ENCODE data around the gene IRF2BP2.

Gene IRF2BP2

DNA sequence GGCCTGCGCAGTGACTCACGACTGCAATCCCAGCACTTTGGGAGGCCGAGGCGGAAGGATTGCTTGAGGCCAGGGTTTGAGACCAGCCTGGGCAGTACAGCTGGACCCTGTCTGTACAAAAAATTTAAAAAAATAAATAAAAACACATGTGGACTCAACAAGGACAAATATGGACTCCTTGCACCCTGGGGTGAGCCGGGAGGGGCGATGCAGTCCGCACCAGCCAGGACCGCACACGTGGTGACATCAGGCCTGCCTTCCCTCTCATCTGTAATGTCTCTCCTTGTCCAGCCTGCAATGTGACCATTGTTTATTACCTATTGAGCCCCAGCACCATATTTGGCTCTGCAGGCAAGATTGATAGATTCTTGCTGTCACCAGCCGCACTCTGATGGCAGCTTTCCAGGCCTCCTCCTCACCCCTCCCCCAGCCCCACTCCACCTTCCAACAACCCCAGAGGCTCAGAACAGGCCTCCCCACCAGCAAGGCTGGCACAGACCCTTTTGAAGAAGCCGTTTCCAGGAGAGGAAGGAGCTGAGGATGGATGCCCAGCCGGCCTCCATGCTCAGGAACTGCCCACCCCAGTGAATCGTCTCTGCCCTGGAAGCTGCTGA lies 55.2 kb downstream of the IRF2BP2 start:
- peak; percentile 85 for DNase-seq

Data from NCI-H2029 treated with DMSO at 0.1 percent for 48 hours (cell line).